Stimulated activated naive CD8-positive, alpha-beta T cell treated with anti-CD3 and anti-CD28 coated beads, Interleukin-15, Interleukin-2, amounts not matched to agents 100 ng/mL and 50 ng/mL, for 24 hours (primary cell): ENCODE measurements around the gene RHOBTB1.

Experiments used
- H3K27ac Mint-ChIP-seq: one replicate; pipeline ENCODE4 v1.8.0; 2021; ENCODE audit warnings: mild to moderate bottlenecking, mixed read lengths
- H3K27me3 Mint-ChIP-seq: one replicate; pipeline ENCODE4 v1.8.0; 2021; ENCODE audit warnings: mixed read lengths
- H3K36me3 Mint-ChIP-seq: one replicate; pipeline ENCODE4 v1.8.0; 2021; ENCODE audit warnings: low read depth, mixed read lengths
- H3K4me1 Mint-ChIP-seq: one replicate; pipeline ENCODE4 v1.8.0; 2021; ENCODE audit warnings: low read depth, mixed read lengths
- H3K4me3 Mint-ChIP-seq: one replicate; pipeline ENCODE4 v1.8.0; 2021; ENCODE audit warnings: mild to moderate bottlenecking, mixed read lengths
- H3K9me3 Mint-ChIP-seq: one replicate; pipeline ENCODE4 v1.8.0; 2021; ENCODE audit warnings: mixed read lengths

The RHOBTB1 gene

GRCh38 chr10:60944058-60944909 lies at the start of gene RHOBTB1:
Gene RHOBTB1 (minus strand): TSS chr10:60944185. CDS start chr10:60911542, 32,643 bp downstream.
- Mint-ChIP-seq H3K27ac (no peak within 1 kb of the TSS), H3K4me1 (peaks cover 11% of the 10 kb centered on the region), H3K27me3 (peaks cover 60% of the 10 kb centered on the region), H3K36me3 (no peaks in the 10 kb centered on the region), H3K9me3 (no peaks in the 10 kb centered on the region), H3K4me3 (peak within 1 kb of the TSS; percentile 72)

- no peak overlapping the region for H3K4me3 Mint-ChIP-seq
- peaks cover 12% of the 10 kb centered on the region for H3K27me3 Mint-ChIP-seq
- H3K4me1 Mint-ChIP-seq = peaks cover 4% of the 10 kb centered on the region
- no peaks in the 10 kb centered on the region for H3K36me3 Mint-ChIP-seq
- no peaks in the 10 kb centered on the region for H3K9me3 Mint-ChIP-seq
- H3K27ac Mint-ChIP-seq = no peak overlapping the region
These were observed 48.7 kb upstream of the RHOBTB1 start for GRCh38 chr10:60992636-60993035.

GRCh38 chr10:60990663-60991062 lies 46.7 kb upstream of the RHOBTB1 start:
- Mint-ChIP-seq H3K36me3 (no peaks in the 10 kb centered on the region), H3K9me3 (no peaks in the 10 kb centered on the region), H3K27ac (no peak overlapping the region), H3K27me3 (peaks cover 12% of the 10 kb centered on the region), H3K4me1 (peaks cover 4% of the 10 kb centered on the region), H3K4me3 (no peak overlapping the region)

DNA sequence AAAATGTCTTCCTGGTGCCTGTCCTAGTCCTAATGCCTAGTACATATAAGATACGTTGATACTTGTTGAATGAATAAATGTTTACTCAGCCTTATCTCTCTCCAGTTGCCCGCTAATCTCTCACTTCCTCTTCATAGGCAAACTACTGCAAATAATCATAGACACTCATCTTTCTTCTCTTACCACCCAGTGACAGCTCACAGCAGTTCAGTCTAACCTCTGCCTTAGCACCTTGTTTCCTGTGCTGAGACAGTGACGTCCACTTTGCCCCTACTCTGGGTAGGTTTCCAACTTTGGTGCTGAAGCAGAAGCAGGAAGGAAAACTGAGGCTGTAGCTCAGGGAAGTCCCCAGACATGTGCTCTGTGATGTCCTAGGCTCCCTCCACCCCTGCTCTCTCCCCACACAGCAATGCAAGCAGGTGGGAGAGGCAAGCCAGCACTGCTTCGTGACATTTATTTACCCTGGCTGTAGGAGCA lies 45.5 kb upstream of the RHOBTB1 start:
- H3K4me1 Mint-ChIP-seq = peaks cover 4% of the 10 kb centered on the region
- H3K27ac Mint-ChIP-seq = no peak overlapping the region
- H3K36me3 Mint-ChIP-seq = no peaks in the 10 kb centered on the region
- no peaks in the 10 kb centered on the region for H3K9me3 Mint-ChIP-seq
- H3K27me3 Mint-ChIP-seq = peaks cover 12% of the 10 kb centered on the region
- H3K4me3 Mint-ChIP-seq = no peak overlapping the region

GRCh38 chr10:60986791-60987190 lies 42.8 kb upstream of the RHOBTB1 start:
- peaks cover 4% of the 10 kb centered on the region for H3K4me1 Mint-ChIP-seq
- no peak overlapping the region for H3K27ac Mint-ChIP-seq
- H3K27me3 Mint-ChIP-seq = peaks cover 9% of the 10 kb centered on the region
- H3K4me3 Mint-ChIP-seq = no peak overlapping the region
- H3K36me3 Mint-ChIP-seq = no peaks in the 10 kb centered on the region
- no peaks in the 10 kb centered on the region for H3K9me3 Mint-ChIP-seq

- Mint-ChIP-seq H3K36me3 (no peaks in the 10 kb centered on the region), H3K27me3 (peaks cover 6% of the 10 kb centered on the region), H3K4me1 (peaks cover 4% of the 10 kb centered on the region), H3K4me3 (no peak overlapping the region), H3K9me3 (no peaks in the 10 kb centered on the region), H3K27ac (no peak overlapping the region)
These were observed 42.0 kb upstream of the RHOBTB1 start for GRCh38 chr10:60985951-60986350.

- peaks cover 5% of the 10 kb centered on the region for H3K27me3 Mint-ChIP-seq
- H3K36me3 Mint-ChIP-seq = no peaks in the 10 kb centered on the region
- no peaks in the 10 kb centered on the region for H3K4me1 Mint-ChIP-seq
- no peaks in the 10 kb centered on the region for H3K9me3 Mint-ChIP-seq
- H3K27ac Mint-ChIP-seq = no peak overlapping the region
- H3K4me3 Mint-ChIP-seq = no peak overlapping the region
These were observed 37.0 kb upstream of the RHOBTB1 start for GRCh38 chr10:60980997-60981396.

GRCh38 chr10:60979667-60980104 lies 35.7 kb upstream of the RHOBTB1 start:
- Mint-ChIP-seq H3K27me3 (peaks cover 5% of the 10 kb centered on the region), H3K27ac (no peak overlapping the region), H3K4me3 (no peak overlapping the region), H3K4me1 (peaks cover 8% of the 10 kb centered on the region), H3K36me3 (no peaks in the 10 kb centered on the region), H3K9me3 (no peaks in the 10 kb centered on the region)

DNA sequence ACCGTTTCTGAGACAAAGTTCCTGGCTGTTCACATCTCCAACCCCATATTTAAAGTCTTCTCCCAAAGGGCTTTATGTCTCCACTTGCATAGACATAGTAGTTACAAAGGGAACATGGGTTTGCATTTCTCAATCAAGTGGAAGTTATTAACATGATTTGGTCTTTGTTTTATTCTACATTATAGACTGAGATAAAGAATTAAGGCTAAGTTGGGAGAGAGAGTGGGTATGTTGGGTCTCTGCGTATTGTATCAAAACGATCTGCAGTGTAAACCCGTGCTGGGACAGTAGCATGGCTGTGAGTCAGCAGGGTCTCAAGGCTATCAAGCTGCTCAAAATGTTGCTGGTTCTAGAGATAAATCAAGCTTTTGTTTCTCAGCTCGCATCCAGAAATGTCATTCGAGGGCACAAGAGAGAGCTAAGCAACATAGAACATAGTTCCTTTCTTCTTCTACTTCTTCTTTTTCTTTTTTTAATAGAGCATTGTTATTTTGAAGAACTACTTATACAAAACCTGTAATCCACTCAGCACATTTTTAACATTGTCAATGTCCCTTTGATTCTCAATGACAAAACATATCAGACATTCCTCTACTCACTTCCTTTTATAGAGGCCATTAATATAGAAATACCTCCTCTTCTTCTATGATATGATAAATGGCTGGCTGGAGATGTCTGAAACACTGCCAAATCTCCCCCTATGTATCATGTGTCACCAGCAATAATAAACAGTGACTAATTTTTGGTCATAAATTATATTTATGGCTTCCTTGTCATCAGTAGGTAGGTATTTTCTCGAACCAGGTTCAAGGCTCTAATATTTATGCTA lies 34.5 kb upstream of the RHOBTB1 start:
- Mint-ChIP-seq H3K4me1 (peaks cover 13% of the 10 kb centered on the region), H3K36me3 (no peaks in the 10 kb centered on the region), H3K4me3 (no peak overlapping the region), H3K27ac (no peak overlapping the region), H3K27me3 (peaks cover 5% of the 10 kb centered on the region), H3K9me3 (no peaks in the 10 kb centered on the region)

GRCh38 chr10:60977161-60978122 lies 33.5 kb upstream of the RHOBTB1 start:
- H3K27me3 Mint-ChIP-seq = peaks cover 5% of the 10 kb centered on the region
- H3K27ac Mint-ChIP-seq = no peak overlapping the region
- H3K36me3 Mint-ChIP-seq = no peaks in the 10 kb centered on the region
- H3K4me3 Mint-ChIP-seq = no peak overlapping the region
- H3K9me3 Mint-ChIP-seq = no peaks in the 10 kb centered on the region
- peaks cover 13% of the 10 kb centered on the region for H3K4me1 Mint-ChIP-seq

GRCh38 chr10:60976687-60977086 lies 32.7 kb upstream of the RHOBTB1 start:
- H3K4me3 Mint-ChIP-seq = no peak overlapping the region
- H3K9me3 Mint-ChIP-seq = no peaks in the 10 kb centered on the region
- H3K36me3 Mint-ChIP-seq = no peaks in the 10 kb centered on the region
- H3K4me1 Mint-ChIP-seq = peaks cover 13% of the 10 kb centered on the region
- no peak overlapping the region for H3K27ac Mint-ChIP-seq
- H3K27me3 Mint-ChIP-seq = peaks cover 5% of the 10 kb centered on the region

GRCh38 chr10:60975716-60976115 lies 31.7 kb upstream of the RHOBTB1 start:
- Mint-ChIP-seq H3K27ac (no peak overlapping the region), H3K36me3 (no peaks in the 10 kb centered on the region), H3K27me3 (peaks cover 5% of the 10 kb centered on the region), H3K4me3 (no peak overlapping the region), H3K4me1 (peaks cover 13% of the 10 kb centered on the region), H3K9me3 (no peaks in the 10 kb centered on the region)

GRCh38 chr10:60974463-60975149 lies 30.6 kb upstream of the RHOBTB1 start:
- peaks cover 3% of the 10 kb centered on the region for H3K27me3 Mint-ChIP-seq
- peaks cover 13% of the 10 kb centered on the region for H3K4me1 Mint-ChIP-seq
- H3K9me3 Mint-ChIP-seq = no peaks in the 10 kb centered on the region
- H3K36me3 Mint-ChIP-seq = no peaks in the 10 kb centered on the region
- H3K4me3 Mint-ChIP-seq = no peak overlapping the region
- peak overlapping the region; percentile 73 for H3K27ac Mint-ChIP-seq

- Mint-ChIP-seq H3K4me3 (no peak overlapping the region), H3K27me3 (no peaks in the 10 kb centered on the region), H3K4me1 (peaks cover 19% of the 10 kb centered on the region), H3K36me3 (no peaks in the 10 kb centered on the region), H3K27ac (no peak overlapping the region), H3K9me3 (no peaks in the 10 kb centered on the region)
These were observed 29.1 kb upstream of the RHOBTB1 start for GRCh38 chr10:60973086-60973485.
